ENCODE data around the gene LARP6. TPM values are rescaled to one million over a fixed set of nuclear protein-coding genes. Genes with fewer than 3 reads are reported as not detected.
A peak's percentile ranks its signal among the peaks of the same experiment; 100 is the strongest.

The LARP6 gene
- total RNA-seq = under 1 TPM in 1 of 2 experiments, not detected in 1; 0.51 TPM
- 0.05 TPM for polyA plus RNA-seq

GRCh38 chr15:70853973-70854665 is at the start of gene LARP6:
Gene LARP6 (minus strand): TSS chr15:70854157. CDS start chr15:70854088, 69 bp downstream.
- Mint-ChIP-seq H3K4me1 (peaks cover 6 to 12% (median 6%) of the 10 kb centered on the region in 3 donors), H3K27me3 (peaks cover 38 to 67% of the 10 kb centered on the region in 2 donors), H3K4me3 (peak within 1 kb of the TSS; percentile 47 to 75 (median 74)), H3K9me3 (no peaks in the 10 kb centered on the region), H3K36me3 (no peaks in the 10 kb centered on the region), H3K27ac (peak within 1 kb of the TSS in 2 of 8 donors; percentile 44 to 84)
- Histone ChIP-seq H3K4me1 (ENCODE audit: insufficient read depth, low read length) (no peaks in the 10 kb centered on the region), H3K9me3 (ENCODE audit: low read length) (no peaks in the 10 kb centered on the region), H3K27me3 (ENCODE audit: insufficient read depth, low read length, poor library complexity, severe bottlenecking) (peaks cover 10% of the 10 kb centered on the region), H3K4me3 (ENCODE audit: low read length) (no peak within 1 kb of the TSS), H3K27ac (ENCODE audit: low read depth, low read length) (no peak within 1 kb of the TSS), H3K36me3 (ENCODE audit: insufficient read depth, low read length) (no peaks in the 10 kb centered on the region)
- POLR2A ChIA-PET = no interaction called here
- CTCF ChIA-PET = no interaction called here
- DNase-seq = peak in 1 of 5 donors; percentile 7

GRCh38 chr15:70902107-70902506 is 48.1 kb upstream of the LARP6 start:
- Mint-ChIP-seq H3K4me3 (no peak overlapping the region), H3K27ac (no peak overlapping the region), H3K27me3 (peaks cover 8 to 58% of the 10 kb centered on the region in 2 donors), H3K36me3 (peaks cover 0 to 5% (median 2%) of the 10 kb centered on the region in 3 donors), H3K4me1 (no peaks in the 10 kb centered on the region), H3K9me3 (peaks cover 0 to 4% (median 0%) of the 10 kb centered on the region in 5 donors)
- H3K27ac ChIP-seq (ENCODE audit: low read depth, low read length) = no peak overlapping the region
- POLR2A ChIA-PET = no interaction called here
- no peaks in the 10 kb centered on the region for H3K27me3 ChIP-seq (ENCODE audit: insufficient read depth, low read length, poor library complexity, severe bottlenecking)
- H3K4me3 ChIP-seq (ENCODE audit: low read length) = no peak overlapping the region
- H3K9me3 ChIP-seq (ENCODE audit: low read length) = no peaks in the 10 kb centered on the region
- no peaks in the 10 kb centered on the region for H3K4me1 ChIP-seq (ENCODE audit: insufficient read depth, low read length)
- no peak for DNase-seq
- no peaks in the 10 kb centered on the region for H3K36me3 ChIP-seq (ENCODE audit: insufficient read depth, low read length)
- CTCF ChIA-PET = no interaction called here

- H3K27me3 Mint-ChIP-seq = peaks cover 27 to 78% of the 10 kb centered on the region in 2 donors
- Histone ChIP-seq H3K27ac (ENCODE audit: low read depth, low read length) (no peak overlapping the region), H3K27me3 (ENCODE audit: insufficient read depth, low read length, poor library complexity, severe bottlenecking) (peaks cover 16% of the 10 kb centered on the region), H3K4me3 (ENCODE audit: low read length) (peak overlapping the region; percentile 40), H3K9me3 (ENCODE audit: low read length) (no peaks in the 10 kb centered on the region), H3K4me1 (ENCODE audit: insufficient read depth, low read length) (peaks cover 17% of the 10 kb centered on the region), H3K36me3 (ENCODE audit: insufficient read depth, low read length) (no peaks in the 10 kb centered on the region)
- H3K36me3 Mint-ChIP-seq = no peaks in the 10 kb centered on the region
- ChIA-PET POLR2A (no interaction called here), CTCF (no interaction called here)
- H3K27ac Mint-ChIP-seq = peak overlapping the region in 5 of 8 donors; percentile 3 to 80 (median 27)
- DNase-seq = no peak
- peaks cover 0 to 2% (median 0%) of the 10 kb centered on the region in 5 donors for H3K9me3 Mint-ChIP-seq
- peak overlapping the region; percentile 58 to 91 (median 80) for H3K4me3 Mint-ChIP-seq
- peaks cover 10 to 20% (median 17%) of the 10 kb centered on the region in 3 donors for H3K4me1 Mint-ChIP-seq
Observed at GRCh38 chr15:70892912-70893560, 39.1 kb upstream of the LARP6 start.

- H3K27me3 ChIP-seq (ENCODE audit: insufficient read depth, low read length, poor library complexity, severe bottlenecking) = peaks cover 16% of the 10 kb centered on the region
- H3K27ac Mint-ChIP-seq = peak within 1 kb of the TSS in 6 of 8 donors; percentile 3 to 80 (median 28)
- H3K4me3 Mint-ChIP-seq = peak within 1 kb of the TSS; percentile 58 to 91 (median 80)
- H3K27me3 Mint-ChIP-seq = peaks cover 24 to 75% of the 10 kb centered on the region in 2 donors
- H3K36me3 Mint-ChIP-seq = no peaks in the 10 kb centered on the region
- no peak within 1 kb of the TSS for H3K27ac ChIP-seq (ENCODE audit: low read depth, low read length)
- H3K9me3 ChIP-seq (ENCODE audit: low read length) = no peaks in the 10 kb centered on the region
- CTCF ChIA-PET = no interaction called here
- peak within 1 kb of the TSS; percentile 40 for H3K4me3 ChIP-seq (ENCODE audit: low read length)
- DNase-seq = peak in 1 of 5 donors; percentile 46
- peaks cover 0 to 2% (median 0%) of the 10 kb centered on the region in 5 donors for H3K9me3 Mint-ChIP-seq
- H3K36me3 ChIP-seq (ENCODE audit: insufficient read depth, low read length) = no peaks in the 10 kb centered on the region
- H3K4me1 Mint-ChIP-seq = peaks cover 10 to 20% (median 17%) of the 10 kb centered on the region in 3 donors
- peaks cover 17% of the 10 kb centered on the region for H3K4me1 ChIP-seq (ENCODE audit: insufficient read depth, low read length)
- POLR2A ChIA-PET = no interaction called here
Observed at GRCh38 chr15:70892002-70892911, 38.3 kb upstream of the LARP6 start, which contains the start of the genes LRRC49 and THAP10. Gene LRRC49 (plus strand): TSS chr15:70892826. CDS start chr15:70892895, 69 bp downstream. Gene THAP10 (minus strand): TSS chr15:70892433. CDS start chr15:70892272, 161 bp downstream.

- CTCF ChIA-PET = no interaction called here
- H3K27ac ChIP-seq (ENCODE audit: low read depth, low read length) = no peak overlapping the region
- no peaks in the 10 kb centered on the region for H3K4me1 ChIP-seq (ENCODE audit: insufficient read depth, low read length)
- no peak overlapping the region for H3K4me3 Mint-ChIP-seq
- no peaks in the 10 kb centered on the region for H3K9me3 Mint-ChIP-seq
- H3K36me3 ChIP-seq (ENCODE audit: insufficient read depth, low read length) = no peaks in the 10 kb centered on the region
- no peak for DNase-seq
- peaks cover 4 to 61% of the 10 kb centered on the region in 2 donors for H3K27me3 Mint-ChIP-seq
- no peaks in the 10 kb centered on the region for H3K36me3 Mint-ChIP-seq
- H3K27ac Mint-ChIP-seq = no peak overlapping the region
- no peaks in the 10 kb centered on the region for H3K27me3 ChIP-seq (ENCODE audit: insufficient read depth, low read length, poor library complexity, severe bottlenecking)
- POLR2A ChIA-PET = no interaction called here
- H3K4me3 ChIP-seq (ENCODE audit: low read length) = no peak overlapping the region
- no peaks in the 10 kb centered on the region for H3K4me1 Mint-ChIP-seq
- H3K9me3 ChIP-seq (ENCODE audit: low read length) = no peaks in the 10 kb centered on the region
Observed at GRCh38 chr15:70882361-70882760, 28.4 kb upstream of the LARP6 start.

- ChIA-PET CTCF (no interaction called here), POLR2A (no interaction called here)
- H3K36me3 Mint-ChIP-seq = no peaks in the 10 kb centered on the region
- Histone ChIP-seq H3K27ac (ENCODE audit: low read depth, low read length) (no peak overlapping the region), H3K9me3 (ENCODE audit: low read length) (no peaks in the 10 kb centered on the region), H3K36me3 (ENCODE audit: insufficient read depth, low read length) (no peaks in the 10 kb centered on the region), H3K27me3 (ENCODE audit: insufficient read depth, low read length, poor library complexity, severe bottlenecking) (no peaks in the 10 kb centered on the region), H3K4me1 (ENCODE audit: insufficient read depth, low read length) (no peaks in the 10 kb centered on the region), H3K4me3 (ENCODE audit: low read length) (no peak overlapping the region)
- no peaks in the 10 kb centered on the region for H3K9me3 Mint-ChIP-seq
- no peaks in the 10 kb centered on the region for H3K4me1 Mint-ChIP-seq
- no peak overlapping the region for H3K27ac Mint-ChIP-seq
- H3K4me3 Mint-ChIP-seq = no peak overlapping the region
- peaks cover 8 to 67% of the 10 kb centered on the region in 2 donors for H3K27me3 Mint-ChIP-seq
- no peak for DNase-seq
Observed at GRCh38 chr15:70880781-70881180, 26.8 kb upstream of the LARP6 start.

GRCh38 chr15:70879401-70879800 is 25.4 kb upstream of the LARP6 start:
- no peaks in the 10 kb centered on the region for H3K36me3 Mint-ChIP-seq
- CTCF ChIA-PET = no interaction called here
- Histone ChIP-seq H3K4me1 (ENCODE audit: insufficient read depth, low read length) (no peaks in the 10 kb centered on the region), H3K27me3 (ENCODE audit: insufficient read depth, low read length, poor library complexity, severe bottlenecking) (no peaks in the 10 kb centered on the region), H3K4me3 (ENCODE audit: low read length) (no peak overlapping the region), H3K36me3 (ENCODE audit: insufficient read depth, low read length) (no peaks in the 10 kb centered on the region), H3K27ac (ENCODE audit: low read depth, low read length) (no peak overlapping the region), H3K9me3 (ENCODE audit: low read length) (no peaks in the 10 kb centered on the region)
- DNase-seq = no peak
- POLR2A ChIA-PET = no interaction called here
- H3K27ac Mint-ChIP-seq = no peak overlapping the region
- no peak overlapping the region for H3K4me3 Mint-ChIP-seq
- H3K9me3 Mint-ChIP-seq = no peaks in the 10 kb centered on the region
- no peaks in the 10 kb centered on the region for H3K4me1 Mint-ChIP-seq
- H3K27me3 Mint-ChIP-seq = peaks cover 9 to 65% of the 10 kb centered on the region in 2 donors
